MG63 (cell line): Measurements from ENCODE around the gene ELP5. TPM values are rescaled to one million over a fixed set of nuclear protein-coding genes. Genes with fewer than 3 reads are reported as not detected.
A peak's percentile ranks its signal among the peaks of the same experiment; 100 is the strongest.

Source experiments
- DNase-seq: peaks from one replicate; pipeline ENCODE4 v3.0.0-alpha.2; 2020
- H3K27me3 ChIP-seq: fragments of 250-450 bp; sonication (Bioruptor Pico); 2 replicates; pipeline ENCODE4 v1.5.1; 2020; ENCODE audit warnings: mild to moderate bottlenecking, moderate library complexity
- H3K36me3 ChIP-seq: fragments of 250-450 bp; sonication (Bioruptor Pico); 2 replicates; pipeline ENCODE4 v1.5.1; 2020; ENCODE audit warnings: mild to moderate bottlenecking, moderate library complexity
- H3K4me3 ChIP-seq: fragments of 250-450 bp; sonication (Bioruptor Pico); 2 replicates; pipeline ENCODE4 v1.5.1; 2020; ENCODE audit warnings: mild to moderate bottlenecking, moderate library complexity
- H3K9me3 ChIP-seq: fragments of 250-450 bp; sonication (Bioruptor Pico); 2 replicates; pipeline ENCODE4 v1.5.1; 2020; ENCODE audit warnings: mild to moderate bottlenecking, moderate library complexity
- total RNA-seq: library from RNA; depleted of rRNA; stranded (reverse); fragments of >200 nt; shearing (Covaris generic); gene quantifications from 2 replicates; pipeline ENCODE4 v1.2.3, GENCODE V29; 2014; ENCODE audit warnings: low replicate concordance

Gene ELP5
- total RNA-seq, 1 experiment from 2014 or later, result 36.4 TPM

GRCh38 chr17:7259555-7259889 lies 7.5 kb downstream of the ELP5 start:
- H3K27me3 ChIP-seq, result no peaks in the 10 kb centered on the region
- peaks cover 20% of the 10 kb centered on the region for H3K36me3 ChIP-seq
- H3K4me3 ChIP-seq, result no peak overlapping the region
- H3K9me3 ChIP-seq, result no peaks in the 10 kb centered on the region
- DNase-seq, result no peak

- no peak for DNase-seq
- Histone ChIP-seq H3K27me3 (no peaks in the 10 kb centered on the region), H3K4me3 (no peak overlapping the region), H3K36me3 (peaks cover 19% of the 10 kb centered on the region), H3K9me3 (no peaks in the 10 kb centered on the region)
Observed at GRCh38 chr17:7260151-7260550, 8.1 kb downstream of the ELP5 start.

- no peaks in the 10 kb centered on the region for H3K9me3 ChIP-seq
- no peak for DNase-seq
- H3K27me3 ChIP-seq, result no peaks in the 10 kb centered on the region
- peaks cover 19% of the 10 kb centered on the region for H3K36me3 ChIP-seq
- H3K4me3 ChIP-seq, result no peak overlapping the region
Observed at GRCh38 chr17:7260651-7261378, 8.8 kb downstream of the ELP5 start.

- H3K4me3 ChIP-seq, result no peak overlapping the region
- H3K9me3 ChIP-seq, result no peaks in the 10 kb centered on the region
- DNase-seq, result no peak
Observed at GRCh38 chr17:7261379-7262191, 9.6 kb downstream of the ELP5 start.

GRCh38 chr17:7262192-7262934 lies 10.3 kb downstream of the ELP5 start, which contains the start of gene CLDN7:
Gene CLDN7 (minus strand): TSS chr17:7262478. CDS start chr17:7262043, 435 bp downstream.
- Histone ChIP-seq H3K4me3 (no peak within 1 kb of the TSS), H3K27me3 (no peaks in the 10 kb centered on the region), H3K36me3 (peaks cover 10% of the 10 kb centered on the region), H3K9me3 (no peaks in the 10 kb centered on the region)
- no peak for DNase-seq

More at GRCh38 chr17:7261379-7262191, 9.6 kb downstream of the ELP5 start:
- H3K36me3 ChIP-seq, result peaks cover 12% of the 10 kb centered on the region
- H3K27me3 ChIP-seq, result no peaks in the 10 kb centered on the region

- H3K4me3 ChIP-seq, result no peak overlapping the region
- H3K9me3 ChIP-seq, result no peaks in the 10 kb centered on the region
- peaks cover 8% of the 10 kb centered on the region; the same call in 1 of the 2 replicates for H3K36me3 ChIP-seq
- H3K27me3 ChIP-seq, result no peaks in the 10 kb centered on the region
- DNase-seq, result no peak
Observed at GRCh38 chr17:7262935-7263800, 11.2 kb downstream of the ELP5 start.

GRCh38 chr17:7263801-7264078 lies 11.7 kb downstream of the ELP5 start:
- DNase-seq, result no peak
- no peak overlapping the region for H3K4me3 ChIP-seq
- no peaks in the 10 kb centered on the region for H3K9me3 ChIP-seq
- H3K27me3 ChIP-seq, result no peaks in the 10 kb centered on the region
- H3K36me3 ChIP-seq, result peaks cover 5% of the 10 kb centered on the region; the same call in 1 of the 2 replicates

- Histone ChIP-seq H3K27me3 (no peaks in the 10 kb centered on the region), H3K9me3 (no peaks in the 10 kb centered on the region), H3K4me3 (no peak overlapping the region), H3K36me3 (no peaks in the 10 kb centered on the region)
- DNase-seq, result peak; percentile 33
Observed at GRCh38 chr17:7266784-7267183, 14.8 kb downstream of the ELP5 start.

GRCh38 chr17:7279448-7279847 lies 27.4 kb downstream of the ELP5 start:
- Histone ChIP-seq H3K9me3 (no peaks in the 10 kb centered on the region), H3K27me3 (no peaks in the 10 kb centered on the region), H3K4me3 (no peak overlapping the region), H3K36me3 (no peaks in the 10 kb centered on the region)
- DNase-seq, result no peak

GRCh38 chr17:7280519-7281073 lies 28.6 kb downstream of the ELP5 start:
- no peaks in the 10 kb centered on the region for H3K27me3 ChIP-seq
- DNase-seq, result peak; percentile 63
- no peaks in the 10 kb centered on the region for H3K9me3 ChIP-seq
- peak overlapping the region; percentile 25 for H3K4me3 ChIP-seq
- H3K36me3 ChIP-seq, result no peaks in the 10 kb centered on the region

GRCh38 chr17:7281074-7281952 lies 29.3 kb downstream of the ELP5 start, which contains the start of gene SLC2A4:
Gene SLC2A4 (plus strand): TSS chr17:7281718. CDS start chr17:7281935, 217 bp downstream.
- Histone ChIP-seq H3K36me3 (no peaks in the 10 kb centered on the region), H3K27me3 (no peaks in the 10 kb centered on the region), H3K4me3 (peak within 1 kb of the TSS; percentile 25), H3K9me3 (no peaks in the 10 kb centered on the region)
- DNase-seq, result peak; percentile 70

- no peak for DNase-seq
- H3K9me3 ChIP-seq, result no peaks in the 10 kb centered on the region
- no peaks in the 10 kb centered on the region for H3K27me3 ChIP-seq
- no peak overlapping the region for H3K4me3 ChIP-seq
- H3K36me3 ChIP-seq, result no peaks in the 10 kb centered on the region
Observed at GRCh38 chr17:7281953-7282751, 30.1 kb downstream of the ELP5 start.

GRCh38 chr17:7282752-7283321 lies 30.8 kb downstream of the ELP5 start:
- H3K27me3 ChIP-seq, result no peaks in the 10 kb centered on the region
- no peak for DNase-seq
- no peaks in the 10 kb centered on the region for H3K9me3 ChIP-seq

GRCh38 chr17:7283471-7284216 lies 31.6 kb downstream of the ELP5 start:
- Histone ChIP-seq H3K4me3 (no peak overlapping the region), H3K9me3 (no peaks in the 10 kb centered on the region), H3K27me3 (no peaks in the 10 kb centered on the region), H3K36me3 (no peaks in the 10 kb centered on the region)
- DNase-seq, result no peak

More at GRCh38 chr17:7282752-7283321, 30.8 kb downstream of the ELP5 start:
- Histone ChIP-seq H3K4me3 (no peak overlapping the region), H3K36me3 (no peaks in the 10 kb centered on the region)
